GM19468 (cell line): ENCODE data around the gene TBC1D2B.

Source experiments
- ATAC-seq: cut with Tn5 transposase; IDR thresholded peaks from one replicate; pipeline ENCODE4 v1.9.1; 2021; ENCODE audit warnings: mild to moderate bottlenecking, moderate library complexity, moderate number of reproducible peaks; ENCODE audit not compliant: unreplicated experiment; ENCODE audit errors: extremely low read depth

TBC1D2B gene

GRCh38 chr15:78058401-78058935 is 19.0 kb downstream of the TBC1D2B start:
- ATAC-seq: no peak

GRCh38 chr15:78057803-78058202 is 19.7 kb downstream of the TBC1D2B start:
- no peak for ATAC-seq

- ATAC-seq: no peak
Observed at GRCh38 chr15:78056714-78057269, 20.7 kb downstream of the TBC1D2B start.

- ATAC-seq: no peak
Observed at GRCh38 chr15:78055919-78056713, 21.4 kb downstream of the TBC1D2B start.

- ATAC-seq: no peak
Observed at GRCh38 chr15:78054966-78055365, 22.5 kb downstream of the TBC1D2B start.

GRCh38 chr15:78054518-78054917 is 23.0 kb downstream of the TBC1D2B start:
- ATAC-seq: no peak

- ATAC-seq: no peak
Observed at GRCh38 chr15:78052545-78052944, 25.0 kb downstream of the TBC1D2B start.

GRCh38 chr15:78052001-78052401 is 25.5 kb downstream of the TBC1D2B start:
- no peak for ATAC-seq

GRCh38 chr15:78051596-78051995 is 25.9 kb downstream of the TBC1D2B start:
- no peak for ATAC-seq

GRCh38 chr15:78050826-78051225 is 26.7 kb downstream of the TBC1D2B start:
- no peak for ATAC-seq

- no peak for ATAC-seq
Observed at GRCh38 chr15:78050441-78050809, 27.1 kb downstream of the TBC1D2B start.

GRCh38 chr15:78049691-78050440 is 27.6 kb downstream of the TBC1D2B start:
- ATAC-seq: no peak

GRCh38 chr15:78048628-78048920 is 28.9 kb downstream of the TBC1D2B start:
- no peak for ATAC-seq

- no peak for ATAC-seq
Observed at GRCh38 chr15:78047761-78048627, 29.5 kb downstream of the TBC1D2B start.

GRCh38 chr15:78046796-78047341 is 30.6 kb downstream of the TBC1D2B start:
- ATAC-seq: peak; percentile 41

GRCh38 chr15:78045189-78045588 is 32.3 kb downstream of the TBC1D2B start:
- ATAC-seq: no peak

- no peak for ATAC-seq
Observed at GRCh38 chr15:78044407-78045155, 32.9 kb downstream of the TBC1D2B start.

GRCh38 chr15:78041946-78042345 is 35.6 kb downstream of the TBC1D2B start:
- ATAC-seq: no peak

GRCh38 chr15:78040653-78041244 is 36.8 kb downstream of the TBC1D2B start:
- ATAC-seq: no peak
